ENCODE data around the gene SVIL. TPM values are rescaled to one million over a fixed set of nuclear protein-coding genes. Genes with fewer than 3 reads are reported as not detected.

Gene SVIL
- total and polyA plus RNA-seq, 2 of the 13 experiments (the other 11 are each of a cell fraction or from before 2014, with no cell fraction given): 3.9 to 12.1 TPM

DNA sequence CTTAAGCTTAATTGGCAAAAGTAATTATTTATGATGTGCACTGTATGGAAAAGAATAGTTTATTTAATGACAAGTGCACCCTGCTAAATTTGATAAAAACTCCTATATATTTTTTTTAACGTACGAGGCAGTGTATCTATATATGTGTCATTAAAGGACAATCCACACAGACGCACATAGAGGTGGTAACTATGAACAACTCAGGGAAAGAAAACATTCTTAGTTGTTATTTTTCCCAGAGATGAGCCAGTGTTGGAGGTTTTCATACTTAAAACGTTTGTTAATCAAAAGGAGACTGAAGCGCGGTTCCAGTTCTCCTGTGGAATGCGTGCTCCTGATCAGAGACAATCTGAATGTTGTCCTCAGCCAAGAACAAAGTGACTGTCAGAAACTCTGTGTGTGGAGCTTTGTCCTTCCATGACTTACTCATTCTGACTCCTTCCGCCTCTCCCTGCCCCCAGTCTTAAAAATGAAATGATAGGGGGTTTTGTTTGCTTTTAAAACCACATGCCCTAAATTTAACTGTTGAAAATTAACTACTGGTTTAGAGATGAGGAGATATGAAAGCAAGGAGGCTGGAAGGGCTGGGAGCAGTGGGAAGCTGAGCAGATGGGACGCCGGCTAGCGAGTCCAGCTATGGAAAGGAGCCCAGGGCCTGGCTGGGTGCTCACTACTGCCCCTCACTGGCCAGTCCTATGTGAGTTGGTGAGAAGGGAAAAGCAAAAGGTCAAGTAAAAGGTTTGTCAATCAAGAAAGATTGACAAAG is 99.6 kb downstream of the SVIL start (continued):
- TF ChIP-seq TFAP4 (IDR thresholded peaks at IDR 0.05; ENCODE audit: borderline replicate concordance, low read depth): peak; percentile 45; the same call in 1 of the 2 replicates
- TF ChIP-seq MXD1 (CRISPR knock-in tag; IDR thresholded peaks at IDR 0.05): no peak
- TF ChIP-seq CAMTA2 (CRISPR knock-in tag; IDR thresholded peaks at IDR 0.05; ENCODE audit: borderline replicate concordance): no peak
- TF ChIP-seq FOXK1 (CRISPR knock-in tag; IDR thresholded peaks at IDR 0.05; ENCODE audit: borderline replicate concordance, low read depth): 0 out of 2 replicates have a peak, but pooled peaks have one; percentile 5
- TF ChIP-seq JARID2 (CRISPR knock-in tag; IDR thresholded peaks at IDR 0.05; ENCODE audit: insufficient replicate concordance): no peak
- peak; percentile 51; the same call in 1 of the 2 replicates for TF ChIP-seq NR2F6 (IDR thresholded peaks at IDR 0.05)
- no peak; the same call in 1 of the 2 replicates for TF ChIP-seq NR2F6 (CRISPR knock-in tag; IDR thresholded peaks at IDR 0.05)
- TF ChIP-seq TARDBP (CRISPR knock-in tag; IDR thresholded peaks at IDR 0.05): peak; percentile 57
- TF ChIP-seq RXRB (CRISPR knock-in tag; IDR thresholded peaks at IDR 0.05; ENCODE audit: borderline replicate concordance): peak; percentile 37; the same call in 1 of the 2 replicates
- TF ChIP-seq ZNF747 (CRISPR knock-in tag; IDR thresholded peaks at IDR 0.05; ENCODE audit: borderline replicate concordance): 0 out of 2 replicates have a peak, but pooled peaks have one; percentile 25
- TF ChIP-seq, protein P1, sequence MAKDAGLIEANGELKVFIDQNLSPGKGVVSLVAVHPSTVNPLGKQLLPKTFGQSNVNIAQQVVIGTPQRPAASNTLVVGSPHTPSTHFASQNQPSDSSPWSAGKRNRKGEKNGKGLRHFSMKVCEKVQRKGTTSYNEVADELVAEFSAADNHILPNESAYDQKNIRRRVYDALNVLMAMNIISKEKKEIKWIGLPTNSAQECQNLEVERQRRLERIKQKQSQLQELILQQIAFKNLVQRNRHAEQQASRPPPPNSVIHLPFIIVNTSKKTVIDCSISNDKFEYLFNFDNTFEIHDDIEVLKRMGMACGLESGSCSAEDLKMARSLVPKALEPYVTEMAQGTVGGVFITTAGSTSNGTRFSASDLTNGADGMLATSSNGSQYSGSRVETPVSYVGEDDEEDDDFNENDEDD (CRISPR knock-in tag; IDR thresholded peaks at IDR 0.05; ENCODE audit: borderline replicate concordance): no peak
- TF ChIP-seq ATF7-NPFF (CRISPR knock-in tag; IDR thresholded peaks at IDR 0.05; ENCODE audit: low read depth): no peak
- TF ChIP-seq TCF7 (IDR thresholded peaks at IDR 0.05; ENCODE audit: low read depth): peak; percentile 42; the same call in 1 of the 2 replicates
- TF ChIP-seq, protein P2, sequence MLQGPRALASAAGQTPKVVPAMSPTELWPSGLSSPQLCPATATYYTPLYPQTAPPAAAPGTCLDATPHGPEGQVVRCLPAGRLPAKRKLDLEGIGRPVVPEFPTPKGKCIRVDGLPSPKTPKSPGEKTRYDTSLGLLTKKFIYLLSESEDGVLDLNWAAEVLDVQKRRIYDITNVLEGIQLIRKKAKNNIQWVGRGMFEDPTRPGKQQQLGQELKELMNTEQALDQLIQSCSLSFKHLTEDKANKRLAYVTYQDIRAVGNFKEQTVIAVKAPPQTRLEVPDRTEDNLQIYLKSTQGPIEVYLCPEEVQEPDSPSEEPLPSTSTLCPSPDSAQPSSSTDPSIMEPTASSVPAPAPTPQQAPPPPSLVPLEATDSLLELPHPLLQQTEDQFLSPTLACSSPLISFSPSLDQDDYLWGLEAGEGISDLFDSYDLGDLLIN (CRISPR knock-in tag; IDR thresholded peaks at IDR 0.05; ENCODE audit: borderline replicate concordance): no peak
- TF ChIP-seq THAP11 (CRISPR knock-in tag; IDR thresholded peaks at IDR 0.05): peak; percentile 31; the same call in 1 of the 2 replicates
- TF ChIP-seq ZNF17 (CRISPR knock-in tag; IDR thresholded peaks at IDR 0.05): no peak
- TF ChIP-seq, protein P3, sequence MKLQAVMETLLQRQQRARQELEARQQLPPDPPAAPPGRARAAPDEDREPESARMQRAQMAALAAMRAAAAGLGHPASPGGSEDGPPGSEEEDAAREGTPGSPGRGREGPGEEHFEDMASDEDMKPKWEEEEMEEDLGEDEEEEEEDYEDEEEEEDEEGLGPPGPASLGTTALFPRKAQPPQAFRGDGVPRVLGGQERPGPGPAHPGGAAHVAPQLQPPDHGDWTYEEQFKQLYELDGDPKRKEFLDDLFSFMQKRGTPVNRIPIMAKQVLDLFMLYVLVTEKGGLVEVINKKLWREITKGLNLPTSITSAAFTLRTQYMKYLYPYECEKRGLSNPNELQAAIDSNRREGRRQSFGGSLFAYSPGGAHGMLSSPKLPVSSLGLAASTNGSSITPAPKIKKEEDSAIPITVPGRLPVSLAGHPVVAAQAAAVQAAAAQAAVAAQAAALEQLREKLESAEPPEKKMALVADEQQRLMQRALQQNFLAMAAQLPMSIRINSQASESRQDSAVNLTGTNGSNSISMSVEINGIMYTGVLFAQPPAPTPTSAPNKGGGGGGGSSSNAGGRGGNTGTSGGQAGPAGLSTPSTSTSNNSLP (IDR thresholded peaks at IDR 0.05; ENCODE audit: low read depth, low read length): 0 out of 2 replicates have a peak, but pooled peaks have one; percentile 38
- TF ChIP-seq ZNF253 (CRISPR knock-in tag; IDR thresholded peaks at IDR 0.05; ENCODE audit: borderline replicate concordance): no peak
- 0 out of 2 replicates have a peak, but pooled peaks have one; percentile 20 for TF ChIP-seq ZNF317 (CRISPR knock-in tag; IDR thresholded peaks at IDR 0.05)
- TF ChIP-seq HDAC2 (CRISPR knock-in tag; IDR thresholded peaks at IDR 0.05): peak; percentile 49; the same call in 1 of the 2 replicates
- TF ChIP-seq ESRRA (CRISPR knock-in tag; IDR thresholded peaks at IDR 0.05; ENCODE audit: low read depth): 0 out of 2 replicates have a peak, but pooled peaks have one; percentile 19
- peak; percentile 46; the same call in 1 of the 2 replicates for TF ChIP-seq ZKSCAN8 (CRISPR knock-in tag; IDR thresholded peaks at IDR 0.05; ENCODE audit: borderline replicate concordance)
- peak; percentile 61; the same call in 1 of the 2 replicates for TF ChIP-seq ZNF580 (CRISPR knock-in tag; IDR thresholded peaks at IDR 0.05; ENCODE audit: borderline replicate concordance, low read depth)
- TF ChIP-seq HMG20A (CRISPR knock-in tag; IDR thresholded peaks at IDR 0.05; ENCODE audit: borderline replicate concordance): peak; percentile 53; the same call in 1 of the 2 replicates
